Body of pancreas (tissue), 4 donors: ENCODE measurements around the gene GATA3.

Experiments used
- POLR2A ChIP-seq, 3 donors: fragments of 450-650 bp; IDR thresholded peaks; one replicate each; pipeline ENCODE4 v1.6.1; 2016; ENCODE audit warnings: antibody characterized with exemption in 3 of 3, mild to moderate bottlenecking in 2 of 3
- TF ChIP-seq, protein P1 (sequence below), 7 experiments: fragments of 450-650 bp in 4 of 7; fragments of 200-600 bp in 3 of 7; sonication (generic) in 3 of 7; IDR thresholded peaks; one replicate each; pipeline ENCODE4 v1.5.1; 2016 to 2019; ENCODE audit warnings: antibody characterized with exemption in 7 of 7

- TF ChIP-seq, protein P1, sequence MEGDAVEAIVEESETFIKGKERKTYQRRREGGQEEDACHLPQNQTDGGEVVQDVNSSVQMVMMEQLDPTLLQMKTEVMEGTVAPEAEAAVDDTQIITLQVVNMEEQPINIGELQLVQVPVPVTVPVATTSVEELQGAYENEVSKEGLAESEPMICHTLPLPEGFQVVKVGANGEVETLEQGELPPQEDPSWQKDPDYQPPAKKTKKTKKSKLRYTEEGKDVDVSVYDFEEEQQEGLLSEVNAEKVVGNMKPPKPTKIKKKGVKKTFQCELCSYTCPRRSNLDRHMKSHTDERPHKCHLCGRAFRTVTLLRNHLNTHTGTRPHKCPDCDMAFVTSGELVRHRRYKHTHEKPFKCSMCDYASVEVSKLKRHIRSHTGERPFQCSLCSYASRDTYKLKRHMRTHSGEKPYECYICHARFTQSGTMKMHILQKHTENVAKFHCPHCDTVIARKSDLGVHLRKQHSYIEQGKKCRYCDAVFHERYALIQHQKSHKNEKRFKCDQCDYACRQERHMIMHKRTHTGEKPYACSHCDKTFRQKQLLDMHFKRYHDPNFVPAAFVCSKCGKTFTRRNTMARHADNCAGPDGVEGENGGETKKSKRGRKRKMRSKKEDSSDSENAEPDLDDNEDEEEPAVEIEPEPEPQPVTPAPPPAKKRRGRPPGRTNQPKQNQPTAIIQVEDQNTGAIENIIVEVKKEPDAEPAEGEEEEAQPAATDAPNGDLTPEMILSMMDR (IDR thresholded peaks at IDR 0.05), result no peak
- TF ChIP-seq POLR2A (IDR thresholded peaks at IDR 0.05), result no peak
Measured at GRCh38 chr10:8065651-8066050, 11.2 kb downstream of the GATA3 start.
